ENCODE data around the gene MFSD11. TPM values are rescaled to one million over a fixed set of nuclear protein-coding genes. Genes with fewer than 3 reads are reported as not detected.

Gene MFSD11
- total and polyA plus RNA-seq, 2 of the 4 experiments (the other 2 are of a cell fraction), result 12.3 to 16.1 TPM

DNA sequence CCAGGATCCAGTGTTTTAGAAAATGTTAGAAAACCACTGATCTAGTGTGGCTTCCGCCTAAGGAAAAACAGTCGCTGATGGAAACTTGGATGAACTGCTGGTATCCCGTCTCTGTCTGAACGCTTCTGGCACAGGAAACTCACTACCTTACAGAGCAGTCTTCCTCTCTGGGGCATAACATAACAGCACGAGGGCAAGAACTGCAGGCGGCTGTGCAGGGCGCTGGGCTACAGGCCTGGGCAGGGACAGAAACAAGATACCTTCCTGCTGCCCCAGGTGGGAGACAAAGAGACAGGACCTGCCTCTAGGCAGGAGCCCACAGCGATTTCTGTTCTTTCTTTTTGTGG lies 37.7 kb upstream of the MFSD11 start:
- Histone ChIP-seq H2AK9ac (replicated peaks; ENCODE audit: low read depth, low read length, poor library complexity) (peak overlapping the region; percentile 93), H4K5ac (ENCODE audit: low read depth, low read length) (peak overlapping the region; percentile 60), H2BK20ac (ENCODE audit: low read depth, low read length) (peak overlapping the region; percentile 73; the same call in 1 of the 2 replicates), H4K8ac (ENCODE audit: low read depth in 2 of 2, low read length in 2 of 2) (peak overlapping the region in 1 of 2 experiments; percentile 68; a peak in 2 of 4 replicates), H3K9me1 (ENCODE audit: insufficient read depth, low read length) (peaks cover 54% of the 10 kb centered on the region), H3K9me3 (ENCODE audit: control insufficient read depth, insufficient read depth, low read length) (no peaks in the 10 kb centered on the region), H3K14ac (replicated peaks; ENCODE audit: low read depth, low read length) (peak overlapping the region; percentile 37; the same call in 1 of the 2 replicates), H3K27me3 (ENCODE audit: control insufficient read depth, insufficient read depth, low read length) (no peaks in the 10 kb centered on the region), H3K27ac (ENCODE audit: insufficient read depth, low read length) (peak overlapping the region; percentile 85), H3K18ac (ENCODE audit: low read depth, low read length) (peak overlapping the region; percentile 67), H2BK5ac (ENCODE audit: low read depth, low read length, poor library complexity, severe bottlenecking) (peak overlapping the region; percentile 79), H3K56ac (ENCODE audit: extremely low read depth, insufficient read depth, low read length) (no peak overlapping the region; the same call in 1 of the 2 replicates), H2AFZ (replicated peaks; ENCODE audit: low read length, poor library complexity) (peak overlapping the region; percentile 82), H3K79me1 (ENCODE audit: low read depth in 1 of 2, low read length in 2 of 2) (peaks cover 16 to 93% of the 10 kb centered on the region in 2 experiments; a peak in 3 of 4 replicates), H4K91ac (ENCODE audit: insufficient read depth, low read depth, low read length) (peak overlapping the region; percentile 49; the same call in 1 of the 2 replicates), H2BK120ac (ENCODE audit: low read depth, low read length) (peak overlapping the region; percentile 67), H3K9ac (ENCODE audit: low read depth, low read length) (peak overlapping the region; percentile 48), H3K23ac (ENCODE audit: low read depth, low read length) (peak overlapping the region; percentile 28), H2BK15ac (ENCODE audit: low read depth, low read length) (peak overlapping the region; percentile 16; the same call in 1 of the 3 replicates), H3K4me1 (ENCODE audit: control insufficient read depth, insufficient read depth, low read length) (peaks cover 50% of the 10 kb centered on the region), H3K4me3 (ENCODE audit: insufficient read depth, low read depth, low read length) (no peak overlapping the region), H3K4ac (ENCODE audit: low read depth, low read length) (peak overlapping the region; percentile 88), H4K20me1 (ENCODE audit: insufficient read depth, low read length) (peaks cover 90% of the 10 kb centered on the region), H3K4me2 (ENCODE audit: low read depth, low read length) (peak overlapping the region; percentile 61), H2AK5ac (ENCODE audit: low read depth, low read length) (peak overlapping the region; percentile 95), H3K36me3 (ENCODE audit: control insufficient read depth, insufficient read depth, low read length) (peaks cover 10% of the 10 kb centered on the region; the same call in 1 of the 2 replicates)
- ChIA-PET POLR2A (ENCODE audit: unreplicated experiment) (no interaction called here), CTCF (no interaction called here)
- dilution Hi-C loops (cut with HindIII; ENCODE audit: low sequenced_read_pairs, unreplicated experiment) (no loop called here), intact Hi-C loops (cut with micrococcal nuclease) (no loop called here), in situ Hi-C loops (cut with MboI; ENCODE audit: low sequenced_read_pairs) (no loop called here)
- ATAC-seq (ENCODE audit: low read depth), result no peak
- 63% methylated on average over 4 of the region's 8 CpGs; no CpG with 5 or more reads in 1 of the 2 experiments for WGBS, 2 experiments (ENCODE audit: extremely low coverage in 2 of 2, insufficient read length in 1 of 2)
- BruUV-seq (replicated peaks), result no TSS peak
- DNase-seq, result no peak
- TF ChIP-seq, protein P1, sequence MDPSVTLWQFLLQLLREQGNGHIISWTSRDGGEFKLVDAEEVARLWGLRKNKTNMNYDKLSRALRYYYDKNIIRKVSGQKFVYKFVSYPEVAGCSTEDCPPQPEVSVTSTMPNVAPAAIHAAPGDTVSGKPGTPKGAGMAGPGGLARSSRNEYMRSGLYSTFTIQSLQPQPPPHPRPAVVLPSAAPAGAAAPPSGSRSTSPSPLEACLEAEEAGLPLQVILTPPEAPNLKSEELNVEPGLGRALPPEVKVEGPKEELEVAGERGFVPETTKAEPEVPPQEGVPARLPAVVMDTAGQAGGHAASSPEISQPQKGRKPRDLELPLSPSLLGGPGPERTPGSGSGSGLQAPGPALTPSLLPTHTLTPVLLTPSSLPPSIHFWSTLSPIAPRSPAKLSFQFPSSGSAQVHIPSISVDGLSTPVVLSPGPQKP (IDR thresholded peaks at IDR 0.05; ENCODE audit: borderline replicate concordance, low read depth, low read length), result no peak
- TF ChIP-seq RAD21 (IDR thresholded peaks at IDR 0.05; ENCODE audit: low read length), result no peak
- TF ChIP-seq, protein P2, sequence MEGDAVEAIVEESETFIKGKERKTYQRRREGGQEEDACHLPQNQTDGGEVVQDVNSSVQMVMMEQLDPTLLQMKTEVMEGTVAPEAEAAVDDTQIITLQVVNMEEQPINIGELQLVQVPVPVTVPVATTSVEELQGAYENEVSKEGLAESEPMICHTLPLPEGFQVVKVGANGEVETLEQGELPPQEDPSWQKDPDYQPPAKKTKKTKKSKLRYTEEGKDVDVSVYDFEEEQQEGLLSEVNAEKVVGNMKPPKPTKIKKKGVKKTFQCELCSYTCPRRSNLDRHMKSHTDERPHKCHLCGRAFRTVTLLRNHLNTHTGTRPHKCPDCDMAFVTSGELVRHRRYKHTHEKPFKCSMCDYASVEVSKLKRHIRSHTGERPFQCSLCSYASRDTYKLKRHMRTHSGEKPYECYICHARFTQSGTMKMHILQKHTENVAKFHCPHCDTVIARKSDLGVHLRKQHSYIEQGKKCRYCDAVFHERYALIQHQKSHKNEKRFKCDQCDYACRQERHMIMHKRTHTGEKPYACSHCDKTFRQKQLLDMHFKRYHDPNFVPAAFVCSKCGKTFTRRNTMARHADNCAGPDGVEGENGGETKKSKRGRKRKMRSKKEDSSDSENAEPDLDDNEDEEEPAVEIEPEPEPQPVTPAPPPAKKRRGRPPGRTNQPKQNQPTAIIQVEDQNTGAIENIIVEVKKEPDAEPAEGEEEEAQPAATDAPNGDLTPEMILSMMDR (conservative IDR thresholded peaks at IDR 0.05; ENCODE audit: low read depth, low read length), result no peak
- TF ChIP-seq SMC3 (IDR thresholded peaks at IDR 0.05; ENCODE audit: low read depth, low read length), result no peak
- TF ChIP-seq CEBPB (IDR thresholded peaks at IDR 0.05; ENCODE audit: low read depth, low read length), result no peak
- TF ChIP-seq MAFK (IDR thresholded peaks at IDR 0.05; ENCODE audit: low read depth, low read length), result no peak
- TF ChIP-seq RFX5 (IDR thresholded peaks at IDR 0.05; ENCODE audit: low read depth, low read length), result no peak
- TF ChIP-seq NFE2L2 (IDR thresholded peaks at IDR 0.05; ENCODE audit: low read depth, low read length), result no peak
- TF ChIP-seq RCOR1 (IDR thresholded peaks at IDR 0.05; ENCODE audit: insufficient replicate concordance, low read length), result no peak
- no peak for TF ChIP-seq FOS (IDR thresholded peaks at IDR 0.05; ENCODE audit: low read depth, low read length)
- no peak for TF ChIP-seq BHLHE40 (IDR thresholded peaks at IDR 0.05; ENCODE audit: low read depth, low read length)
- no peak for TF ChIP-seq MXI1 (IDR thresholded peaks at IDR 0.05; ENCODE audit: borderline replicate concordance, low read depth, low read length)
- TF ChIP-seq POLR2A (IDR thresholded peaks at IDR 0.05; ENCODE audit: low read depth, low read length), result no peak
- no peak for TF ChIP-seq CHD1 (IDR thresholded peaks at IDR 0.05; ENCODE audit: low read depth, low read length)

Data from IMR-90 (cell line).